Esophagus muscularis mucosa (tissue), 4 donors: ENCODE results near the gene ZNF503.

ENCODE experiments used
- CTCF ChIP-seq, 3 experiments: fragments of 200-600 bp in 2 of 3; fragments of 450-650 bp in 1 of 3; sonication (generic) in 2 of 3; IDR thresholded peaks; one replicate each; pipeline ENCODE4 v1.5.1; 2017 to 2019; ENCODE audit warnings: antibody characterized with exemption in 3 of 3, mild to moderate bottlenecking in 2 of 3, moderate library complexity in 1 of 3
- EP300 ChIP-seq: sonication (generic); formaldehyde crosslinking; IDR thresholded peaks from one replicate; pipeline ENCODE4 v1.6.1; 2017; ENCODE audit warnings: antibody characterized with exemption
- POLR2A ChIP-seq: fragments of 450-650 bp; IDR thresholded peaks from one replicate; pipeline ENCODE4 v1.6.1; 2017; ENCODE audit warnings: antibody characterized with exemption, moderate library complexity, mild to moderate bottlenecking, low read depth

GRCh38 chr10:75426880-75427279 is 25.3 kb upstream of the ZNF503 start:
- no peak for TF ChIP-seq CTCF (IDR thresholded peaks at IDR 0.05)
- TF ChIP-seq POLR2A = no peak
- TF ChIP-seq EP300 = no peak
